SK-N-SH (cell line): Measurements from ENCODE around the gene TRRAP. TPM values are rescaled to one million over a fixed set of nuclear protein-coding genes. Genes with fewer than 3 reads are reported as not detected.

Experiments used
- CTCF ChIA-PET: fragments of 300-600, 350-600 bp; formaldehyde crosslinking; extraction: SDS; loops from one replicate; lab custom pipeline; 2021; lab: Yijun Ruan, JAX
- POLR2A ChIA-PET: fragments of 350-600 bp; sonication (Branson Sonifier 250); formaldehyde crosslinking; extraction: SDS; loops from one replicate; lab custom pipeline; 2020; ENCODE audit warnings: antibody characterized with exemption, inconsistent platforms; lab: Yijun Ruan, JAX
- DNase-seq: peaks from one replicate; pipeline ENCODE4 v3.0.0; 2012
- H2AFZ ChIP-seq: fragments of 200-600 bp; sonication (generic); 2 replicates; pipeline ENCODE4 v1.8.1; 2016; ENCODE audit warnings: antibody characterized with exemption, mild to moderate bottlenecking, low read depth
- H3F3A ChIP-seq: fragments of 200-600 bp; sonication (generic); replicated peaks from 2 replicates; pipeline ENCODE3; 2016; ENCODE audit warnings: antibody characterized with exemption, mild to moderate bottlenecking; ENCODE audit not compliant: insufficient read depth
- H3K27ac ChIP-seq, 2 experiments: fragments of 200-500 bp in 1 of 2; fragments of 200-600 bp in 1 of 2; sonication (Bioruptor generic) in 1 of 2; sonication (generic), shearing (Covaris generic) in 1 of 2; 2 replicates each; pipeline versions ENCODE4 v1.5.1 to v1.6.1; 2014 to 2016; ENCODE audit warnings: low read depth in 2 of 2, inconsistent platforms in 1 of 2, low read length in 1 of 2, mild to moderate bottlenecking in 1 of 2, mixed read lengths in 1 of 2
- H3K27me3 ChIP-seq: fragments of 200-600 bp; sonication (generic), shearing (Covaris generic); 2 replicates; pipeline ENCODE4 v1.6.1; 2016; ENCODE audit warnings: mixed run types; ENCODE audit not compliant: insufficient read depth
- H3K36me3 ChIP-seq, 2 experiments: fragments of 200-500 bp in 1 of 2; fragments of 200-600 bp in 1 of 2; sonication (Bioruptor generic) in 1 of 2; sonication (generic) in 1 of 2; replicated peaks in 1 of 2; 2 replicates each; pipeline versions ENCODE3 to v1.5.1; 2014 to 2016; ENCODE audit warnings: low read length in 1 of 2, mild to moderate bottlenecking in 1 of 2; ENCODE audit not compliant: insufficient read depth in 2 of 2, control insufficient read depth in 1 of 2
- H3K4me1 ChIP-seq, 2 experiments: fragments of 200-500 bp in 1 of 2; fragments of 200-600 bp in 1 of 2; sonication (Bioruptor generic) in 1 of 2; sonication (generic), shearing (Covaris generic) in 1 of 2; 2 replicates each; pipeline versions ENCODE4 v1.5.1 to v1.6.1; 2014 to 2016; ENCODE audit warnings: low read depth in 1 of 2, low read length in 1 of 2, mixed run types in 1 of 2; ENCODE audit not compliant: insufficient read depth in 2 of 2, control insufficient read depth in 1 of 2
- H3K4me2 ChIP-seq: fragments of 200-600 bp; sonication (generic), shearing (Covaris generic); 2 replicates; pipeline ENCODE4 v1.6.1; 2017; ENCODE audit warnings: mixed run types
- H3K4me3 ChIP-seq, 2 experiments: fragments of 200-500 bp in 1 of 2; fragments of 200-600 bp in 1 of 2; sonication (Bioruptor generic) in 1 of 2; sonication (generic), shearing (Covaris generic) in 1 of 2; 2 replicates each; pipeline versions ENCODE4 v1.5.1 to v1.8.1; 2014 to 2016; ENCODE audit warnings: low read depth in 2 of 2, inconsistent platforms in 1 of 2, low read length in 1 of 2, mild to moderate bottlenecking in 1 of 2, mixed read lengths in 1 of 2, moderate library complexity in 1 of 2
- H3K79me2 ChIP-seq: fragments of 200-600 bp; sonication (generic); 2 replicates; pipeline ENCODE4 v1.8.1; 2017; ENCODE audit warnings: mild to moderate bottlenecking; ENCODE audit not compliant: insufficient read depth
- H3K9ac ChIP-seq: fragments of 200-600 bp; sonication (generic); 2 replicates; pipeline ENCODE4 v1.6.1; 2017; ENCODE audit warnings: mixed run types
- H3K9me2 ChIP-seq: fragments of 200-600 bp; sonication (generic); 2 replicates; pipeline ENCODE4 v1.6.1; 2017; ENCODE audit warnings: mixed run types
- H3K9me3 ChIP-seq: fragments of 200-600 bp; sonication (generic); 2 replicates; pipeline ENCODE4 v1.6.1; 2017; ENCODE audit warnings: mixed run types, mild to moderate bottlenecking, moderate library complexity
- H4K20me1 ChIP-seq: fragments of 200-600 bp; sonication (generic); 2 replicates; pipeline ENCODE4 v1.6.1; 2017; ENCODE audit warnings: mild to moderate bottlenecking, mixed run types; ENCODE audit not compliant: insufficient read depth
- CTCF ChIP-seq: fragments of 200-600 bp; sonication (generic); IDR thresholded peaks from 2 replicates; pipeline ENCODE4 v1.6.1; 2017; ENCODE audit warnings: antibody characterized with exemption, mild to moderate bottlenecking, moderate library complexity
- ELF1 ChIP-seq: IDR thresholded peaks from 2 replicates; pipeline ENCODE4 v1.4.0; 2012
- EP300 ChIP-seq, 2 experiments: IDR thresholded peaks; 2 replicates each; pipeline versions ENCODE4 v1.4.0 to v1.6.1; 2012; ENCODE audit warnings: borderline replicate concordance in 1 of 2, low read depth in 1 of 2, low read length in 1 of 2
- EZH2phosphoT487 ChIP-seq: fragments of 200-600 bp; sonication (generic); IDR thresholded peaks from 2 replicates; pipeline ENCODE4 v1.6.1; 2017; ENCODE audit warnings: low read depth, mixed run types, mild to moderate bottlenecking, antibody characterized with exemption, moderate library complexity, borderline replicate concordance
- FOSL2 ChIP-seq: IDR thresholded peaks from 2 replicates; pipeline ENCODE4 v1.4.0; 2012; ENCODE audit warnings: low read depth, mild to moderate bottlenecking, moderate library complexity, borderline replicate concordance
- IRF3 ChIP-seq: fragments of 150-350 bp; IDR thresholded peaks from 2 replicates; pipeline ENCODE4 v1.6.1; 2016; ENCODE audit warnings: mild to moderate bottlenecking, low read depth, low read length
- NFIC ChIP-seq: IDR thresholded peaks from 2 replicates; pipeline ENCODE4 v1.4.0; 2012; ENCODE audit warnings: borderline replicate concordance
- POLR2AphosphoS5 ChIP-seq: IDR thresholded peaks from 2 replicates; pipeline ENCODE4 v1.6.1; 2012; ENCODE audit warnings: low read depth, low read length
- RAD21 ChIP-seq: IDR thresholded peaks from 2 replicates; pipeline ENCODE4 v1.6.1; 2012; ENCODE audit warnings: mild to moderate bottlenecking, low read length
- RCOR1 ChIP-seq: fragments of 150-350 bp; IDR thresholded peaks from 2 replicates; pipeline ENCODE4 v1.6.1; 2017; ENCODE audit warnings: antibody characterized with exemption, low read length
- SIN3A ChIP-seq: IDR thresholded peaks from 2 replicates; pipeline ENCODE4 v1.6.1; 2012; ENCODE audit warnings: low read depth, mild to moderate bottlenecking, low read length, moderate library complexity, borderline replicate concordance
- TAF1 ChIP-seq: IDR thresholded peaks from 2 replicates; pipeline ENCODE4 v1.6.1; 2012; ENCODE audit warnings: low read depth, mild to moderate bottlenecking, low read length, moderate library complexity, borderline replicate concordance
- TEAD4 ChIP-seq: IDR thresholded peaks from 2 replicates; pipeline ENCODE4 v1.4.0; 2012; ENCODE audit warnings: mild to moderate bottlenecking, borderline replicate concordance; ENCODE audit not compliant: insufficient read depth
- WGBS: methylation state at CpG from one replicate; pipeline ENCODE4 v1.1.6; 2017; ENCODE audit warnings: low lambda C conversion rate; 5-methylcytosine and 5-hydroxymethylcytosine counted together
- polyA plus RNA-seq, 3 experiments: library from polyadenylated mRNA; depleted of rRNA; stranded (reverse); fragments of >200 nt; gene quantifications; 2 replicates each; pipeline ENCODE4 v1.2.3, GENCODE V29; 2012
- TF ChIP-seq, protein P1 (sequence below): fragments of 150-350 bp; IDR thresholded peaks from 2 replicates; pipeline ENCODE4 v1.6.1; 2017; ENCODE audit warnings: antibody characterized with exemption, low read length, low read depth, borderline replicate concordance
- TF ChIP-seq, protein P2 (sequence below): IDR thresholded peaks from 2 replicates; pipeline ENCODE4 v1.4.0; 2012; ENCODE audit warnings: low read depth
- TF ChIP-seq, protein P3 (sequence below): IDR thresholded peaks from 2 replicates; pipeline ENCODE4 v1.6.1; 2012; ENCODE audit warnings: mild to moderate bottlenecking, low read depth, low read length, moderate library complexity

Gene TRRAP
- polyA plus RNA-seq, 1 of the 3 experiments (the other 2 are of a cell fraction) = 24.9 TPM

GRCh38 chr7:99029466-99030435, 151.4 kb downstream of the TRRAP start:
- no peak overlapping the region for H3K4me2 ChIP-seq
- H3K9me2 ChIP-seq = no peaks in the 10 kb centered on the region
- H3K9ac ChIP-seq = no peak overlapping the region
- H2AFZ ChIP-seq = no peak overlapping the region
- peaks cover 7% of the 10 kb centered on the region for H3F3A ChIP-seq
- peaks cover 0 to 6% of the 10 kb centered on the region in 2 experiments; a peak in 1 of 4 replicates for H3K4me1 ChIP-seq
- no peaks in the 10 kb centered on the region for H3K9me3 ChIP-seq
- POLR2A ChIA-PET = no interaction called here
- 91% methylated on average over 9 of the region's 9 CpGs for WGBS
- no peak overlapping the region for H3K27ac ChIP-seq
- H3K4me3 ChIP-seq = no peak overlapping the region; a peak in 1 of 4 replicates
- DNase-seq = no peak
- no peaks in the 10 kb centered on the region for H3K27me3 ChIP-seq
- TF ChIP-seq RCOR1 = no peak
- no peak for TF ChIP-seq CTCF
- TF ChIP-seq TEAD4 = no peak
- no peak for TF ChIP-seq EP300 (IDR thresholded peaks at IDR 0.05; ENCODE audit: borderline replicate concordance in 1 of 2, low read depth in 1 of 2, low read length in 1 of 2)
- TF ChIP-seq FOSL2 = no peak
- TF ChIP-seq ELF1 = no peak
- TF ChIP-seq, protein P1, sequence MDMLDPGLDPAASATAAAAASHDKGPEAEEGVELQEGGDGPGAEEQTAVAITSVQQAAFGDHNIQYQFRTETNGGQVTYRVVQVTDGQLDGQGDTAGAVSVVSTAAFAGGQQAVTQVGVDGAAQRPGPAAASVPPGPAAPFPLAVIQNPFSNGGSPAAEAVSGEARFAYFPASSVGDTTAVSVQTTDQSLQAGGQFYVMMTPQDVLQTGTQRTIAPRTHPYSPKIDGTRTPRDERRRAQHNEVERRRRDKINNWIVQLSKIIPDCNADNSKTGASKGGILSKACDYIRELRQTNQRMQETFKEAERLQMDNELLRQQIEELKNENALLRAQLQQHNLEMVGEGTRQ = no peak
- no peak for TF ChIP-seq TAF1
- H4K20me1 ChIP-seq = no peaks in the 10 kb centered on the region
- H3K79me2 ChIP-seq = 0 out of 2 replicates have a peak, but pooled peaks cover 3% of the 10 kb centered on the region
- H3K36me3 ChIP-seq = peaks cover 68 to 72% of the 10 kb centered on the region in 2 experiments
- CTCF ChIA-PET = interaction anchor here (0.6 to 4.2 kb wide), 8 partner anchors 8 to 340 kb away, joined by 3 to 23 read pairs (median 4); no protein-coding TSS in a partner anchor

GRCh38 chr7:99030457-99030856, 152.1 kb downstream of the TRRAP start:
- H3K9me3 ChIP-seq = no peaks in the 10 kb centered on the region
- H3K36me3 ChIP-seq = peaks cover 75 to 77% of the 10 kb centered on the region in 2 experiments
- no peaks in the 10 kb centered on the region for H3K79me2 ChIP-seq
- no peak overlapping the region; a peak in 1 of 4 replicates for H3K4me3 ChIP-seq
- H3K27ac ChIP-seq = no peak overlapping the region
- 96% methylated on average over 6 of the region's 6 CpGs for WGBS
- H3K4me2 ChIP-seq = no peak overlapping the region
- peaks cover 5% of the 10 kb centered on the region for H3F3A ChIP-seq
- H3K9ac ChIP-seq = no peak overlapping the region
- H3K4me1 ChIP-seq = peaks cover 0 to 6% of the 10 kb centered on the region in 2 experiments; a peak in 1 of 4 replicates
- no peak overlapping the region for H2AFZ ChIP-seq
- POLR2A ChIA-PET = interaction anchor here (0.7 kb wide), 1 partner anchor 17 kb away, joined by 3 read pairs; no protein-coding TSS in a partner anchor
- H3K9me2 ChIP-seq = no peaks in the 10 kb centered on the region
- no peaks in the 10 kb centered on the region for H4K20me1 ChIP-seq
- CTCF ChIA-PET = interaction anchor here (0.6 to 4.2 kb wide), 6 partner anchors 10 to 340 kb away, joined by 3 to 23 read pairs (median 4); no protein-coding TSS in a partner anchor
- no peaks in the 10 kb centered on the region for H3K27me3 ChIP-seq
- no peak for DNase-seq
- no peak for TF ChIP-seq RAD21
- TF ChIP-seq, protein P2, sequence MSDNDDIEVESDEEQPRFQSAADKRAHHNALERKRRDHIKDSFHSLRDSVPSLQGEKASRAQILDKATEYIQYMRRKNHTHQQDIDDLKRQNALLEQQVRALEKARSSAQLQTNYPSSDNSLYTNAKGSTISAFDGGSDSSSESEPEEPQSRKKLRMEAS = no peak
- TF ChIP-seq, protein P3, sequence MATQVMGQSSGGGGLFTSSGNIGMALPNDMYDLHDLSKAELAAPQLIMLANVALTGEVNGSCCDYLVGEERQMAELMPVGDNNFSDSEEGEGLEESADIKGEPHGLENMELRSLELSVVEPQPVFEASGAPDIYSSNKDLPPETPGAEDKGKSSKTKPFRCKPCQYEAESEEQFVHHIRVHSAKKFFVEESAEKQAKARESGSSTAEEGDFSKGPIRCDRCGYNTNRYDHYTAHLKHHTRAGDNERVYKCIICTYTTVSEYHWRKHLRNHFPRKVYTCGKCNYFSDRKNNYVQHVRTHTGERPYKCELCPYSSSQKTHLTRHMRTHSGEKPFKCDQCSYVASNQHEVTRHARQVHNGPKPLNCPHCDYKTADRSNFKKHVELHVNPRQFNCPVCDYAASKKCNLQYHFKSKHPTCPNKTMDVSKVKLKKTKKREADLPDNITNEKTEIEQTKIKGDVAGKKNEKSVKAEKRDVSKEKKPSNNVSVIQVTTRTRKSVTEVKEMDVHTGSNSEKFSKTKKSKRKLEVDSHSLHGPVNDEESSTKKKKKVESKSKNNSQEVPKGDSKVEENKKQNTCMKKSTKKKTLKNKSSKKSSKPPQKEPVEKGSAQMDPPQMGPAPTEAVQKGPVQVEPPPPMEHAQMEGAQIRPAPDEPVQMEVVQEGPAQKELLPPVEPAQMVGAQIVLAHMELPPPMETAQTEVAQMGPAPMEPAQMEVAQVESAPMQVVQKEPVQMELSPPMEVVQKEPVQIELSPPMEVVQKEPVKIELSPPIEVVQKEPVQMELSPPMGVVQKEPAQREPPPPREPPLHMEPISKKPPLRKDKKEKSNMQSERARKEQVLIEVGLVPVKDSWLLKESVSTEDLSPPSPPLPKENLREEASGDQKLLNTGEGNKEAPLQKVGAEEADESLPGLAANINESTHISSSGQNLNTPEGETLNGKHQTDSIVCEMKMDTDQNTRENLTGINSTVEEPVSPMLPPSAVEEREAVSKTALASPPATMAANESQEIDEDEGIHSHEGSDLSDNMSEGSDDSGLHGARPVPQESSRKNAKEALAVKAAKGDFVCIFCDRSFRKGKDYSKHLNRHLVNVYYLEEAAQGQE = no peak
- no peak for TF ChIP-seq POLR2AphosphoS5
- TF ChIP-seq NFIC = no peak
- no peak for TF ChIP-seq EZH2phosphoT487
- TF ChIP-seq SIN3A = no peak
- no peak for TF ChIP-seq IRF3
